ENCODE measurements around the gene SNTG2.
A peak's percentile ranks its signal among the peaks of the same experiment; 100 is the strongest.

Gene SNTG2

GRCh38 chr2:1162246-1162645, 211.6 kb downstream of the SNTG2 start:
- Histone ChIP-seq H3K36me3 (ENCODE audit: control insufficient read depth, low read length) (peaks cover 3% of the 10 kb centered on the region; the same call in 1 of the 2 replicates), H3K4me1 (ENCODE audit: control insufficient read depth, low read length) (peaks cover 17% of the 10 kb centered on the region), H3K27me3 (ENCODE audit: control insufficient read depth, low read length) (no peaks in the 10 kb centered on the region), H3K4me3 (ENCODE audit: low read length) (no peak overlapping the region), H3F3A (ENCODE audit: control insufficient read depth, insufficient read depth) (no peaks in the 10 kb centered on the region), H3K27ac (ENCODE audit: low read depth, low read length) (peak overlapping the region; percentile 50; the same call in 1 of the 2 replicates), H4K20me1 (ENCODE audit: control insufficient read depth, insufficient read depth, low read depth, low read length) (no peaks in the 10 kb centered on the region), H3K4me2 (ENCODE audit: low read length) (no peak overlapping the region), H3K9me3 (ENCODE audit: control insufficient read depth, insufficient read depth, low read length) (peaks cover 11% of the 10 kb centered on the region; the same call in 1 of the 2 replicates), H3K79me2 (ENCODE audit: control insufficient read depth, low read length) (no peaks in the 10 kb centered on the region), H3K9me2 (replicated peaks; ENCODE audit: control insufficient read depth, low read length) (no peaks in the 10 kb centered on the region)
- no peak for TF ChIP-seq CTCF (IDR thresholded peaks at IDR 0.05; ENCODE audit: low read depth, low read length, poor library complexity, severe bottlenecking)
- no peak for TF ChIP-seq EZH2phosphoT487 (IDR thresholded peaks at IDR 0.05; ENCODE audit: borderline replicate concordance, low read length)

- no peak for TF ChIP-seq CTCF (IDR thresholded peaks at IDR 0.05; ENCODE audit: low read depth, low read length, poor library complexity, severe bottlenecking)
- no peak for TF ChIP-seq EZH2phosphoT487 (IDR thresholded peaks at IDR 0.05; ENCODE audit: borderline replicate concordance, low read length)
- Histone ChIP-seq H3K4me1 (ENCODE audit: control insufficient read depth, low read length) (peaks cover 17% of the 10 kb centered on the region), H3K27ac (ENCODE audit: low read depth, low read length) (peak overlapping the region; percentile 50), H3K4me3 (ENCODE audit: low read length) (peak overlapping the region; percentile 26; the same call in 1 of the 2 replicates), H3K36me3 (ENCODE audit: control insufficient read depth, low read length) (peaks cover 3% of the 10 kb centered on the region; the same call in 1 of the 2 replicates), H3K4me2 (ENCODE audit: low read length) (peak overlapping the region; percentile 30; the same call in 1 of the 2 replicates), H3K9me2 (replicated peaks; ENCODE audit: control insufficient read depth, low read length) (no peaks in the 10 kb centered on the region), H3K79me2 (ENCODE audit: control insufficient read depth, low read length) (no peaks in the 10 kb centered on the region), H3K9me3 (ENCODE audit: control insufficient read depth, insufficient read depth, low read length) (peaks cover 11% of the 10 kb centered on the region; the same call in 1 of the 2 replicates), H3K27me3 (ENCODE audit: control insufficient read depth, low read length) (no peaks in the 10 kb centered on the region), H3F3A (ENCODE audit: control insufficient read depth, insufficient read depth) (no peaks in the 10 kb centered on the region), H4K20me1 (ENCODE audit: control insufficient read depth, insufficient read depth, low read depth, low read length) (no peaks in the 10 kb centered on the region)
Observed at GRCh38 chr2:1162768-1163584, 212.3 kb downstream of the SNTG2 start.

GRCh38 chr2:1166976-1167375, 216.3 kb downstream of the SNTG2 start:
- H3K4me3 ChIP-seq (ENCODE audit: low read length): no peak overlapping the region
- no peaks in the 10 kb centered on the region for H3F3A ChIP-seq (ENCODE audit: control insufficient read depth, insufficient read depth)
- no peaks in the 10 kb centered on the region for H3K27me3 ChIP-seq (ENCODE audit: control insufficient read depth, low read length)
- H3K36me3 ChIP-seq (ENCODE audit: control insufficient read depth, low read length): peaks cover 3% of the 10 kb centered on the region; the same call in 1 of the 2 replicates
- H3K79me2 ChIP-seq (ENCODE audit: control insufficient read depth, low read length): no peaks in the 10 kb centered on the region
- H4K20me1 ChIP-seq (ENCODE audit: control insufficient read depth, insufficient read depth, low read depth, low read length): no peaks in the 10 kb centered on the region
- peaks cover 17% of the 10 kb centered on the region for H3K4me1 ChIP-seq (ENCODE audit: control insufficient read depth, low read length)
- H3K9me3 ChIP-seq (ENCODE audit: control insufficient read depth, insufficient read depth, low read length): peaks cover 11% of the 10 kb centered on the region; the same call in 1 of the 2 replicates
- H3K27ac ChIP-seq (ENCODE audit: low read depth, low read length): no peak overlapping the region
- TF ChIP-seq CTCF (IDR thresholded peaks at IDR 0.05; ENCODE audit: low read depth, low read length, poor library complexity, severe bottlenecking) (no peak), EZH2phosphoT487 (IDR thresholded peaks at IDR 0.05; ENCODE audit: borderline replicate concordance, low read length) (no peak)
- no peaks in the 10 kb centered on the region for H3K9me2 ChIP-seq (replicated peaks; ENCODE audit: control insufficient read depth, low read length)
- H3K4me2 ChIP-seq (ENCODE audit: low read length): no peak overlapping the region

Measured in DOHH2 (cell line).